ENCODE data around the gene OLA1. TPM values are rescaled to one million over a fixed set of nuclear protein-coding genes. Genes with fewer than 3 reads are reported as not detected.
A peak's percentile ranks its signal among the peaks of the same experiment; 100 is the strongest.

Gene OLA1
- total RNA-seq, 1 experiment from 2014 or later: 124 TPM

- Mint-ChIP-seq H3K36me3 (ENCODE audit: insufficient read depth, unreplicated experiment) (no peaks in the 10 kb centered on the region), H3K27me3 (ENCODE audit: unreplicated experiment) (no peaks in the 10 kb centered on the region), H3K9me3 (ENCODE audit: low read depth, unreplicated experiment) (peaks cover 3% of the 10 kb centered on the region), H3K27ac (ENCODE audit: unreplicated experiment) (peak overlapping the region; percentile 7), H3K4me3 (ENCODE audit: low read depth, unreplicated experiment) (no peak overlapping the region), H3K4me1 (ENCODE audit: low read depth, unreplicated experiment) (peaks cover 37% of the 10 kb centered on the region)
- no peak for TF ChIP-seq CTCF (IDR thresholded peaks at IDR 0.05; ENCODE audit: unreplicated experiment)
- DNase-seq: peak; percentile 63
- intact Hi-C loops (cut with micrococcal nuclease; ENCODE audit: unreplicated experiment): no loop called here
- CTCF ChIA-PET: interaction anchor here (0.7 to 0.9 kb wide), 2 partner anchors 13 to 62 kb away, joined by 3 to 4 read pairs; no protein-coding TSS in a partner anchor
- no TSS peak for BruUV-seq (replicated peaks)
Observed at GRCh38 chr2:174051741-174052583, 196.4 kb downstream of the OLA1 start.

- DNase-seq: no peak
- H3K27me3 Mint-ChIP-seq (ENCODE audit: unreplicated experiment): no peaks in the 10 kb centered on the region
- TF ChIP-seq CTCF (IDR thresholded peaks at IDR 0.05; ENCODE audit: unreplicated experiment): no peak
- H3K4me1 Mint-ChIP-seq (ENCODE audit: low read depth, unreplicated experiment): peaks cover 37% of the 10 kb centered on the region
- no peak overlapping the region for H3K4me3 Mint-ChIP-seq (ENCODE audit: low read depth, unreplicated experiment)
- CTCF ChIA-PET: interaction anchor here (0.9 kb wide), 1 partner anchor 13 kb away, joined by 4 read pairs; no protein-coding TSS in a partner anchor
- no peaks in the 10 kb centered on the region for H3K36me3 Mint-ChIP-seq (ENCODE audit: insufficient read depth, unreplicated experiment)
- H3K27ac Mint-ChIP-seq (ENCODE audit: unreplicated experiment): peak overlapping the region; percentile 3
- intact Hi-C loops (cut with micrococcal nuclease; ENCODE audit: unreplicated experiment): no loop called here
- BruUV-seq (replicated peaks): no TSS peak
- peaks cover 3% of the 10 kb centered on the region for H3K9me3 Mint-ChIP-seq (ENCODE audit: low read depth, unreplicated experiment)
Observed at GRCh38 chr2:174051068-174051467, 197.3 kb downstream of the OLA1 start.

GRCh38 chr2:174049895-174050294 lies 198.4 kb downstream of the OLA1 start:
- CTCF ChIA-PET: interaction anchor here (1.0 kb wide), 1 partner anchor 190 kb away, joined by 5 read pairs; no protein-coding TSS in a partner anchor
- Mint-ChIP-seq H3K27me3 (ENCODE audit: unreplicated experiment) (no peaks in the 10 kb centered on the region), H3K36me3 (ENCODE audit: insufficient read depth, unreplicated experiment) (no peaks in the 10 kb centered on the region), H3K4me3 (ENCODE audit: low read depth, unreplicated experiment) (no peak overlapping the region), H3K27ac (ENCODE audit: unreplicated experiment) (no peak overlapping the region), H3K4me1 (ENCODE audit: low read depth, unreplicated experiment) (peaks cover 37% of the 10 kb centered on the region), H3K9me3 (ENCODE audit: low read depth, unreplicated experiment) (peaks cover 3% of the 10 kb centered on the region)
- intact Hi-C loops (cut with micrococcal nuclease; ENCODE audit: unreplicated experiment): no loop called here
- no peak for TF ChIP-seq CTCF (IDR thresholded peaks at IDR 0.05; ENCODE audit: unreplicated experiment)
- BruUV-seq (replicated peaks): no TSS peak
- DNase-seq: no peak

- BruUV-seq (replicated peaks): no TSS peak
- CTCF ChIA-PET: interaction anchor here (0.7 kb wide), 1 partner anchor 992 kb away, joined by 9 read pairs; no protein-coding TSS in a partner anchor
- intact Hi-C loops (cut with micrococcal nuclease; ENCODE audit: unreplicated experiment): no loop called here
- H3K36me3 Mint-ChIP-seq (ENCODE audit: insufficient read depth, unreplicated experiment): no peaks in the 10 kb centered on the region
- H3K4me1 Mint-ChIP-seq (ENCODE audit: low read depth, unreplicated experiment): peaks cover 28% of the 10 kb centered on the region
- no peak overlapping the region for H3K4me3 Mint-ChIP-seq (ENCODE audit: low read depth, unreplicated experiment)
- H3K27ac Mint-ChIP-seq (ENCODE audit: unreplicated experiment): no peak overlapping the region
- TF ChIP-seq CTCF (IDR thresholded peaks at IDR 0.05; ENCODE audit: unreplicated experiment): no peak
- H3K9me3 Mint-ChIP-seq (ENCODE audit: low read depth, unreplicated experiment): peaks cover 3% of the 10 kb centered on the region
- H3K27me3 Mint-ChIP-seq (ENCODE audit: unreplicated experiment): no peaks in the 10 kb centered on the region
- DNase-seq: no peak
Observed at GRCh38 chr2:174048243-174048642, 200.1 kb downstream of the OLA1 start.

All from Calu3 (cell line).